Stimulated activated CD4-positive, alpha-beta T cell treated with anti-CD3 and anti-CD28 coated beads, TNF-alpha, amount 100 ng/mL, for 48 hours (primary cell): Measurements from ENCODE around the gene ZFP36.
A peak's percentile ranks its signal among the peaks of the same experiment; 100 is the strongest.
"Not testable (repeated sequence)": the region's sequence is repeated elsewhere in the genome, so short reads cannot be mapped to it uniquely, and the experiment has no call there.

ENCODE experiments used
- DNase-seq, 3 donors: peaks; one replicate each; pipeline ENCODE4 v3.0.0-alpha.2; 2020; ENCODE audit warnings: low read depth in 3 of 3

The ZFP36 gene

DNA sequence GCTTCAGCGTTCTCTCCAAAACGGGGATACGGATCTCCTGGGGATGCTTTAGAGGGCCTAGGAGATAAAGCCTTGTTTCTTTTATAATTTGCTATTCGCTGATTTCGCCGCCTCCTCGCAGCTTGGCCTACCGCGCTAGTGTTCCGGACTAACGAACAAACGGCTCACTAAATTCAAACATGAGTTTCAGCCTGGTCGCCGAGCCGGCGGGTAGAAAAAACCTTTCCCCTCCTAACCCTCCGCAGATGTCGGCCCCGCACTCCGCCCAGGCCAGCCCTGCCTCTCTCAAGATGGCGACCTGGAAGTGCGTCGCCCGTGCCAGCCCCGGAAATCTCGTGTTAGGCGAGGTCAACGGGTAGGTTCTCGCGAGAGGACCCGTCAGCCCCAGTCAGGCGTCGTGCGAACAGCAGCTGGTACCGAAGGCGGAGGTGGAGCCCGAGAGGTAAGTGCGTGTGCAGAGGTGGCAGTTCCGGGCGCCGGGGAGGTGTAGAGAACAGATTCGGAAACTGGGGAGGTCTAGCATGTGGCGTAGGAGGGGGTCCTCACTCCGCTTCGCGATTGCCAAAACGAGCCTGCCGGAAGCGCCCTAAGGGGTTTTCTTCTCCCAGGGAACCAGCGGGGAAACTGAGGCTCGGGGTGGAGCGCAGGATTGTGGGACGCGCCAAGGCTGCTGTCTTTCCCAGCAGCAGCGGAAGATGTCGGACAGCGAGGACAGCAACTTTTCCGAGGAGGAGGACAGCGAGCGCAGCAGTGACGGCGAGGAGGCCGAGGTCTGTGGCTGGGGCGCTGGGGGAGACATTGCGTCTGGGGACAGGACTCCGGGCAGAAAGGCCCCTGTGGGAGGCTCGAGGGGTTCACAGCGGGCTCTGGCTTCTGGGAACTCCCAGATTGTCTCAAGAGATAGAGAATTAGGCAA lies 38.8 kb downstream of the ZFP36 start, which contains the start of gene SUPT5H:
Gene SUPT5H (plus strand): TSS at position 387 of the 916 bp plus-strand sequence. CDS start 309 bp downstream, at position 696.
- peak; percentile 97 to 98 (median 98) for DNase-seq

DNA sequence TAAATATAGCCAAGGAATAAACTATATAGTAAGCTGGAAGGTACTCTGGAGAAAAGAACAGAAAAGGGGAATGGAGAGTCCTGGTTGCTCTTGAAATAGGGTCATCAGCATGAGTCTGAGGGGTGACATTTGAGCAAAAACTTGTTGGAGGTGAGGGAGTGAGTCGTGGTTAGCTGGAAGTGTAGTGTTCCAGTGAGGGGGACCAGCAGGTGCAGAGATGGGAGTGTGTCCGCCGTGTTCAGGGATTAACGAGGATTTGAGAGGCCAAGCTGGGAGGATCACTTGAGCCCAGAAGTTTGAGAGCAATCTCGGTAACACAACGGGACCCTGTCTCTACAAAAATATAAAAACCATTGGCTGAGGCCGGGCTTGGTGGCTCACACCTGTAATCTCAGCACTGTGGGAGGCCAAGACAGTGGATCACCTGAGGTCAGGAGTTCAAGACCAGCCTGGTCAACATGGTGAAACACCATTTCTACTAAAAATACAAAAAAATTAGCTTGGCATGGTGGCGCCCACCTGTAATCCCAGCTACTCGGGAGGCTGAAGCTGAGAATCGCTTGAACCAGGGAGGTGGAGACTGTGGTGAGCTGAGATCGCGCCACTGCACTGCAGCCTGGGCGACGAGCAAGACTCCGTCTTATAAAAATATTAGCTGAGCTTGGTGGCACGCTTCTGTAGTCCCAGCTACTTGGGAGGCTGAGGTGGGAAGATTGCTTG lies 39.9 kb downstream of the ZFP36 start:
- DNase-seq: no peak

- no peak for DNase-seq
Measured at GRCh38 chr19:39448271-39448670, 41.6 kb downstream of the ZFP36 start.

DNA sequence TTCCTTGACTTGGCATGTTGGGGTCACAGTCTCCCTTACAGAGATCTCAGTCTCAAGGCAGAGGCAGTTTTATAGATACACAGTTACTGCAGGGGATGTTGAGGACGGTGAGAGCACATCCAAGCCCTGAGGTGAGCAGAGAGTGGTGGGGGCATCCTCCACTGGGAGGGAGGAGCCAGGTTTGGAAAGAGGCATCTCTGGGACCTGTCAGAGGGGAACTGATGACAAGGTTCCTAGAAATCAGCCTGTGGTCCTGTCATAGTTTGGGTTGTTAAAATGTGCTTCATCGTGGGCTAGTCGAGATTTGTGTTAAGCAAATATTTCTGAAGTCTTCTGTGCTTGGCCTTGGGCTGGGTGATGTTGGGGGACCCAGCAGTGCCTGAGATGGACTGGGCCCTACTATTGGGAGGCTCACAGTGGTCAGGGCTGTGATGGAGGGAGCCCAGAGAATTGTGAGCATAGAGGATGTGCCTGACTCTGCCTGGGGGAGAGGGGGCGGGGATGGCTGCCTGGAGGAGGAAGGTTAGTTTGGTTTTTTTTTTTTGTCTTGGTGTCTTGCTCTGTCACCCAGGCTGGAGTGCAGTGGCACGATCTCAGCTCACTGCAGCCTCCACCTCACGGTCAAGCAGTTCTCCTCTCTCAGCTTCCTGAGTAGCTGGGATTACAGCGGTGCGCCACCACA lies 42.6 kb downstream of the ZFP36 start:
- no peak for DNase-seq

DNA sequence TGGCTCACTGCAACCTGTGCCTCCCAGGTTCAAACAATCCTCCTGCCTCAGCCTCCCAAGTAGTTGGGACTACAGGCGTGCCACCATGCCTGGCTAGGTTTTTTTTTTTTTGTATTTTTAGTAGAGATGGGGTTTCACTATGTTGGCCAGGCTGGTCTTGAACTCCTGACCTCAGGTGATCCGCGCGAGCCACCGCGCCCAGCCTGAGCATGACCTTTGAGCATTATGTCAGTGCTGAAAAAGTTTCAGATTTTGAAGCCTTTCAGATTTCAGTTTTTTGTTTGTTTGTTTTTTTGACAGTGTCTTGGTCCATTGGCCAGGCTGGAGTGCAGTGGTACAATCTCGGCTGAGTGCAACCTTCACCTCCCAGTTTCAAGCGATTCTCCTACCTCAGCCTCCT lies 44.6 kb downstream of the ZFP36 start:
- not testable (repeated sequence) for DNase-seq
